HS-5 (cell line): ENCODE results near the gene REC114.
"Not testable (repeated sequence)": the region's sequence is repeated elsewhere in the genome, so short reads cannot be mapped to it uniquely, and the experiment has no call there.

ENCODE experiments used
- DNase-seq: peaks from one replicate; pipeline ENCODE4 v3.0.0-alpha.2; 2012; ENCODE audit warnings: low read depth

The REC114 gene

GRCh38 chr15:73457334-73457733, 14.4 kb downstream of the REC114 start:
- DNase-seq: no peak

DNA sequence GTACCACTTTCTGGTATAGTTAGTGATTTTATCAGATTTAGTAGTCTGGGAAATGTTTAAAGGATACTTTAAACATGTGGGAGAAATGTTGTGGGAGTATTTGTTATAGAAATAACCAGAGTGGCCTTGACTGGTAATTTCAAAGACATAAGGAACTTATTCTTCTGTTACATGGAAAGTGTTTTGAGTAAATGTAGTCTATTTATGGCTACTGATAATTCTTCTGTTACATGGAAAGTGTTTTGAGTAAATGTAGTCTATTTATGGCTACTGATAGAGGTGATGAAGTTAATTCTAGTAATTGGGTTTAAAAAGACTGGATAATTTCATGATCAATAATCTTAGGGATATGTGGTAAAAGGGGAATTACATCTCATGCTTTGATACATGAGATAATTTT, 17.7 kb downstream of the REC114 start:
- no peak for DNase-seq

DNA sequence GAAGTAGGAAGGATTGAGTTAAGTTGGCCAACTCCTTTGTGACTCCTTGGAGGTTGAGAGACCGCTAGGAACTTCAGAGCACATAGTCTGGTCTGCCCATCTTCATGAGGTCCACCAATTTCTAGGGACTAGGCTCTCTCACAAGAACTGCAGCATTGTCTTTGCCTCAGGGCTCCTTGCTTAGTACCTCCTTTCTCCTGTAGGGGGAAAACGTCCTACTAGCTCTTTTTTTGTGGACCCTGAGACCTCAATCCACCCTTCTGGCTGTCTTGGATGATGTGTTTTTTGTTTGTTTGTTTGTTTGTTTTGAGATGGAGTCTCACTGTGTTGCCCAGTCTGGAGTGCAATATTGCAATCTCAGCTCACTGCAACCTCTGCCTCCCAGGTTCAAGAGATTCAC, 21.6 kb downstream of the REC114 start:
- DNase-seq: no peak

DNA sequence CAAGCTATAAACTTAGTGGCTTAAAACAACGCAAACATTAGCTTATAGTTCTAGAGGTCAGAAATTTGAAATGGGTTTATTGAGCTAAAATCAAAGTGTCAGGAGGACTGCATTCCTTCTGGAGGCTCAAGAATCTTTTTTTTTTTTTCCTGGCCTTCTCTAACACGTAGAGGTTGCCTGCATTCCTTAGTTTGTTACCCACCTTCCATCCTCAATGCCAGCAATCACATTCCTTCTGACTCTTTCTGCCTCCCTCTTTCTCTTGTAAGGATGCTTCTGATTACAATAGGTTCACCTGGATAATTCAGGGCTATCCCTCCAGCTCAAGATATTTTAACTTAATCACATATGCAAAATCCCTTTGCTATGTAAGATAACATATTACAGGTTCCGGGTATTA, 24.8 kb downstream of the REC114 start:
- no peak for DNase-seq

DNA sequence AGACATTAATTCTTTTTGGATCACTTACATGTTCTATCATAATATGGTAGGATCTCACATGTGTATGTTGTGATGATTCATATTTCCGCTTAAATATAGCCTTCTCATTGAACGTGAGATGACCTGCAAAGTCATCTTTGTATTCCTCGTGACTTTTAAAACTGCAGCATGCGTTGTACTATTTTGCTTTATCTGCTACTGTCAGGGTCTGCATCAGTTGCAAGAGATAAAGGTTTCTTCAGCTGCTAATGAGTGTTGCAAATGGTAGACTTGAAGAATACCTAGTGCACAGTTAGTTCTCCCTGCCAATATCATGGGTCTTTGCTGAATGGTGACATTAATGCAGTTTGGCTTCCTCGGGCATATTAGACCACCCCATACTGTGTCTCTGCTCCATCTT, 31.8 kb downstream of the REC114 start:
- DNase-seq: no peak

GRCh38 chr15:73476704-73477216, 33.8 kb downstream of the REC114 start:
- DNase-seq: no peak

- DNase-seq: no peak
These were observed 37.1 kb downstream of the REC114 start for GRCh38 chr15:73480050-73480449.

- DNase-seq: no peak
These were observed 39.2 kb downstream of the REC114 start for GRCh38 chr15:73482166-73482565.

GRCh38 chr15:73483053-73483452, 40.1 kb downstream of the REC114 start:
- DNase-seq: no peak

- no peak for DNase-seq
These were observed 42.4 kb downstream of the REC114 start for GRCh38 chr15:73485372-73485771.

- not testable (repeated sequence) for DNase-seq
These were observed 42.9 kb downstream of the REC114 start for GRCh38 chr15:73485885-73486284.

GRCh38 chr15:73488698-73489097, 45.7 kb downstream of the REC114 start:
- DNase-seq: no peak

DNA sequence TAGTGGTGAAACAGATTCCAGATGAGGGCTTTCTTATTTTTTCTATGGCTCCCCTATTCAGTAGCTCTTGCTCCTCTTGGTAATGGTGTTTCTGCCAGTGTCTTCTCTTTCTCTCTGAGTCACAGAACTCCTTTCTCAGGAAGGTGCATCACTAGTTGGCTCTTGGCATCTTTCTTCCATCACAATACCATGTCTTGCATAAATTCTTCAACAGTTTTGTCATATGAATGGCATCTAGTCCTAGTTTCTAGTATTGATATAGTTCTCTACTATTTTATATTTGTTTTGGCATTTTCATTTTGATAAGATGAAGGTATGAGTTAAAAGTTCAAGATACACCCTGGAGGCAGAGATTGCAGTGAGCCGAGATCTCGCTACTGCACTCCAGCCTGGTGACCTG, 51.0 kb downstream of the REC114 start:
- no peak for DNase-seq

DNA sequence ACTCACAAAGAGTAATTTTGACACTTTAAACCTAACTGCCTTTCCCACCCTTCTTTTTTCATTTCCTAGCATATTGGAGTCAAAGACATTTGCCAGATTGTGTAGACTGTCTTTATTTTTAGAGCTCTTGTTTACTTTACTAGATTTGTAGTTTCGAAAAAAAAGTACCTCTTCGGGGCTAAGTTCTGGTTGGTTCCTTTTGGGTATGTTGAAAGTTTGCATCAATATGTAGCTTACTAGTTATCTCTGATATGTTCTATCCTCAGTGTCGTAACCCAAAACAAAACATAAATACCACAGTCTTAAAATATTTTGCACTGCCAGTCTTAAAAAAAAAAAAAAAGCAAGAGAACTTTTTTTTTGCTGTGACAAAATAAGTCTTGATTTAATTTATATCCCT, 52.2 kb downstream of the REC114 start:
- DNase-seq: no peak

- no peak for DNase-seq
These were observed 57.7 kb downstream of the REC114 start for GRCh38 chr15:73500696-73501095.

GRCh38 chr15:73504885-73505284, 61.9 kb downstream of the REC114 start:
- DNase-seq: no peak

GRCh38 chr15:73515527-73515926, 72.6 kb downstream of the REC114 start:
- no peak for DNase-seq

DNA sequence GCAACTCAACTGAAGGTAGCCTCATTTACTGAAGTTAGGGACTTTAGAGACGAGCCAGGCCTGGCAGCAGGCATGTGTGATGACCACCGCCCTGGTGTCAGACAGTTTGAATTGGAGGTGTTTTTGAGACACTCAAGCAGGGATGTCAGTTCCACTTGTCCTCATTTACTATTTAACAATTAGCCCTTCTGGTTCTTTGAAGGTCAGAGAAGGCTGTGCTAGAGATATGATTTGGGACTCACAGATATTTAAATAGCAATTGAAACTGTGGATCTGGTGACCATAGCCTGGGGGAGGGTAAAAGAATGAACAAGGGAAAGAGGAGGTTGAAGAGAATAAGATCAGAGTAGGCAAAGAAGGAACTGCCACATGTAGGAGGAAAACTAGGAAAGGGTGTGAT, 74.6 kb downstream of the REC114 start:
- DNase-seq: no peak

DNA sequence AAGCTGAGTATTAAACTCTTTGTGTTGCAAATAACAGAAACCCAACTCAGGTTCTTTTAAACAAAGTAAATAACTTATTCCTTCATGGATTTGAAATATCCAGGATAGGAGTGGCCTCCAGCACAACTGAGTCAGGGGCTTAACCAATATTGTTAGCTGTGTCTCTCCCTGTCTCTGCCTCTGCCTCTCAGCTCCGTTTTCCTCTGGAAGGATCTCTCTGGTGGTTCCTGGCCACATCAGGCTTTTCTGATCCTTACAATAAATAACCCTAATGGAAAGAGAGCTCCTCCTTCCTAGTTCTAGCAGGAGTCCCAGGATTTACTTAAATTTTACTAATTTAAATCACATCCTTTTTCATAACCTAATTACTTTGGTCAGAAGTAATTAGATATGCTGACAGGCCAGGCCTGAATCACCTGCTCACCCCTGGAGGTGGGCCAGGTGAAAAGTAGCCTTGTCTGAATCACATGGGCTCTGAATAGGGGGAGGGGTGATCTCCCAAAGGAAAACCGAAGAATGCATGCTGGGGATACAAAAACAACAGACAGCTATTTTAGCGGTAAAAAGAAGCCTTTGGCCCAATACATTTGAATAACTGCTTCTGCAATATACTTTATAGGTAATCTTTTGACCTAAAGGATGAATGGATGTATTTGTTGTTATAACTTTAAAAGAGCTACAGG, 75.4 kb downstream of the REC114 start:
- no peak for DNase-seq

DNA sequence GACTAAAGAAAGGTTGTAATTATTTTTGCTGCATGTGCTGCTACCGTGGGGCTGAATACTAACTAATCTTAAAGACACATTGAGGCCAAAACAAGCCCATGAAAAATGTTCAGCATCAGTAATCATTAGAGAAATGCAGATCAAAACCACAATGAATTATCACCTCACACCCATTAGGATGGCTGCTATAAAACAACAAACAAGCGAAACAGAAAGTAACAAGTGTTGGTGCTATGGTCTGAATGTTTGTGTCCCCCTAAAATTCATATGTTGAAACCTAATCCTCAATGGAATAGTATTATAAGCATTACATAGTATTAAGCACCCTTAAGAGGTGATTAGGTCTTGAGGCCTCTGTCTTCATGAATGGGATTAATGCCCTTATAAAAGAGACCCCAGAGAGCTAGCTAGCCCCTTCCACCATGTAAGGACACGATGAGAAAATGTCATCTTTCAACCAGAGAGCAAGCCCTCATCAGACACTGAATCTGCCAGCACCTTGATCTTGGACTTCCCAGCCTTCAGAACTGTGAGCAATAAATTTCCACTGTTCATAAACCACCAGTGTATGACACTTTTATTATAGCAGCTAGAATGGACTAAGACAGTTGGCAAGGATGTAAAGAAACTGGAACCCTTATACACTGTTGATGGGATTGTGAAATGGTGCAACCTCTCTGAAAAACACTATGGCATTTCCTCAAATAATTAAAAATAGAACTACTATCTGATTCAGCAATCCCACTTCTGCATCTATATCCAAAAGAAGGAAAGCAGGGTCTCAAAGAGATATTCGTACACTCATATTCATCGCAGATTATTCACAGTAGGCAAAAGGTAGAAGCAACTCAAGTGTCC, 76.1 kb downstream of the REC114 start:
- DNase-seq: no peak

DNA sequence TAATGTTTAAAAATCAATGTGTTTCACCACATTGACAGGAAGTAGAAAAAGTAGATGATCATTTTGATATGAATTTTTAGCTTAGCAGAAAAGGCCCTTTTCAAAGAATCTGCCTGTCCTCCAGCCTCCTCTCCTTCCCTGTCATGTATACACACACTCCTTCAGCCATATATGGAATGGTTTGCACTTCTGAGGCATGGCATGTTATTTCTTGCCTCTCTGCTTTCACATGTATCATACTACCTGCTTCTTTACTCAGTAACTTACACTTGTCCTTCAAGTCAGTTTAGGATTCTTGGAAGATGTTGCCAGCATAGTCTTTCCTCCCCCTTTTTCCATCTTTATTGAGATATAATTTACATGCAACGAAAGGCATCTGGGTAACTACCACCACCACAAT, 79.0 kb downstream of the REC114 start:
- no peak for DNase-seq

- no peak for DNase-seq
These were observed 82.0 kb downstream of the REC114 start for GRCh38 chr15:73524919-73525318.

GRCh38 chr15:73527598-73527997, 84.6 kb downstream of the REC114 start:
- no peak for DNase-seq
